Thoracic aorta (tissue), 2 donors: ENCODE data around the gene ZFHX2. TPM values are rescaled to one million over a fixed set of nuclear protein-coding genes. Genes with fewer than 3 reads are reported as not detected.

Experiments
- ATAC-seq: fragments of 150-250 bp; one replicate; pipeline ENCODE4 v1.8.0; 2017; ENCODE audit warnings: low read depth; ENCODE audit not compliant: insufficient number of reproducible peaks, low FRiP score
- DNase-seq: peaks from one replicate; pipeline ENCODE4 v3.0.0-alpha.2; 2020; ENCODE audit warnings: low spot score
- H3K27ac ChIP-seq, 2 donors: fragments of 200-600 bp; sonication (generic); 1 replicate in 1 of 2; 2 replicates in 1 of 2; pipeline ENCODE4 v1.5.1; 2016; ENCODE audit warnings: mild to moderate bottlenecking in 2 of 2, moderate library complexity in 2 of 2
- H3K27me3 ChIP-seq: fragments of 200-600 bp; sonication (generic); replicated peaks from 2 replicates; pipeline ENCODE4 v1.6.0; 2016; ENCODE audit warnings: mild to moderate bottlenecking; ENCODE audit not compliant: insufficient read depth
- H3K36me3 ChIP-seq: fragments of 200-600 bp; sonication (generic); one replicate; pipeline ENCODE4 v1.5.1; 2016
- H3K4me1 ChIP-seq, 2 donors: fragments of 200-600 bp; sonication (generic); 1 replicate in 1 of 2; 2 replicates in 1 of 2; pipeline versions ENCODE4 v1.5.1 to v1.6.0; 2016; ENCODE audit warnings: low read depth in 2 of 2, mild to moderate bottlenecking in 1 of 2; ENCODE audit not compliant: control insufficient read depth in 1 of 2
- H3K4me3 ChIP-seq: fragments of 200-600 bp; sonication (generic); 2 replicates; pipeline ENCODE4 v1.5.1; 2016; ENCODE audit warnings: mild to moderate bottlenecking
- H3K9me3 ChIP-seq: fragments of 200-600 bp; sonication (generic); 2 replicates; pipeline ENCODE4 v1.5.1; 2016
- CTCF ChIP-seq: fragments of 200-600 bp; sonication (generic); IDR thresholded peaks from one replicate; pipeline ENCODE4 v1.5.1; 2019; ENCODE audit warnings: antibody characterized with exemption
- total RNA-seq, 2 donors: library from RNA; depleted of rRNA; stranded (reverse); fragments of >200 nt; gene quantifications; one replicate each; pipeline versions ENCODE4 v1.1.0 to v1.2.3, GENCODE V29; 2016

The ZFHX2 gene
- total RNA-seq, 2 donors from 2014 or later: 0.49 to 1.5 TPM

- H3K36me3 ChIP-seq: no peaks in the 10 kb centered on the region
- H3K27ac ChIP-seq: no peak overlapping the region
- no peaks in the 10 kb centered on the region for H3K9me3 ChIP-seq
- no peaks in the 10 kb centered on the region for H3K4me1 ChIP-seq
- no peak for TF ChIP-seq CTCF
- no peak for DNase-seq
- ATAC-seq: no peak
- no peaks in the 10 kb centered on the region for H3K27me3 ChIP-seq
- H3K4me3 ChIP-seq: no peak overlapping the region
Measured at GRCh38 chr14:23523229-23524016, 28.1 kb downstream of the ZFHX2 start.

- Histone ChIP-seq H3K36me3 (no peaks in the 10 kb centered on the region), H3K27me3 (no peaks in the 10 kb centered on the region), H3K4me1 (no peaks in the 10 kb centered on the region), H3K4me3 (no peak overlapping the region), H3K27ac (no peak overlapping the region), H3K9me3 (no peaks in the 10 kb centered on the region)
- ATAC-seq (no peak), DNase-seq (no peak)
- no peak for TF ChIP-seq CTCF
Measured at GRCh38 chr14:23522643-23523198, 28.8 kb downstream of the ZFHX2 start.

GRCh38 chr14:23521785-23522640 lies 29.6 kb downstream of the ZFHX2 start:
- DNase-seq: no peak
- H3K36me3 ChIP-seq: no peaks in the 10 kb centered on the region
- no peak overlapping the region for H3K27ac ChIP-seq
- no peak overlapping the region for H3K4me3 ChIP-seq
- no peak for TF ChIP-seq CTCF
- H3K4me1 ChIP-seq: no peaks in the 10 kb centered on the region
- no peak for ATAC-seq
- H3K27me3 ChIP-seq: no peaks in the 10 kb centered on the region
- no peaks in the 10 kb centered on the region for H3K9me3 ChIP-seq

- no peak overlapping the region for H3K27ac ChIP-seq
- no peak for TF ChIP-seq CTCF
- no peak for DNase-seq
- no peaks in the 10 kb centered on the region for H3K27me3 ChIP-seq
- no peak for ATAC-seq
- no peak overlapping the region for H3K4me3 ChIP-seq
- H3K36me3 ChIP-seq: no peaks in the 10 kb centered on the region
- H3K9me3 ChIP-seq: no peaks in the 10 kb centered on the region
- H3K4me1 ChIP-seq: no peaks in the 10 kb centered on the region
Measured at GRCh38 chr14:23520899-23521533, 30.5 kb downstream of the ZFHX2 start.

GRCh38 chr14:23518709-23519108 lies 32.9 kb downstream of the ZFHX2 start:
- TF ChIP-seq CTCF: no peak
- no peak for ATAC-seq
- no peak overlapping the region for H3K27ac ChIP-seq

More at GRCh38 chr14:23518709-23519108, 32.9 kb downstream of the ZFHX2 start:
- H3K27me3 ChIP-seq: no peaks in the 10 kb centered on the region
- H3K9me3 ChIP-seq: no peaks in the 10 kb centered on the region
- no peaks in the 10 kb centered on the region for H3K4me1 ChIP-seq
- H3K36me3 ChIP-seq: no peaks in the 10 kb centered on the region
- DNase-seq: no peak
- H3K4me3 ChIP-seq: no peak overlapping the region
